Fibroblast of lung (primary cell): ENCODE results near the gene TJP1. TPM values are rescaled to one million over a fixed set of nuclear protein-coding genes. Genes with fewer than 3 reads are reported as not detected.

Source experiments
- DNase-seq, 2 donors: peaks; one replicate each; pipeline versions ENCODE4 v3.0.0 to v3.0.0-alpha.2; 2010; ENCODE audit warnings: low read depth in 2 of 2
- H2AFZ ChIP-seq: 2 replicates; pipeline ENCODE4 v1.5.1; 2012; ENCODE audit warnings: low read length, control low read depth, inconsistent platforms
- H3K27ac ChIP-seq: 2 replicates; pipeline ENCODE4 v1.5.1; 2011; ENCODE audit warnings: low read length, control low read depth; ENCODE audit not compliant: insufficient read depth
- H3K27me3 ChIP-seq: 2 replicates; pipeline ENCODE4 v1.5.1; 2011; ENCODE audit warnings: mild to moderate bottlenecking, low read length; ENCODE audit not compliant: control insufficient read depth, insufficient read depth
- H3K36me3 ChIP-seq: 2 replicates; pipeline ENCODE4 v1.5.1; 2011; ENCODE audit warnings: low read length; ENCODE audit not compliant: control insufficient read depth, insufficient read depth
- H3K4me1 ChIP-seq: 2 replicates; pipeline ENCODE4 v1.5.1; 2011; ENCODE audit warnings: low read length; ENCODE audit not compliant: control insufficient read depth, insufficient read depth; ENCODE audit errors: extremely low read depth
- H3K4me2 ChIP-seq: 2 replicates; pipeline ENCODE4 v1.5.1; 2011; ENCODE audit warnings: low read length, control low read depth; ENCODE audit not compliant: insufficient read depth; ENCODE audit errors: extremely low read depth
- H3K4me3 ChIP-seq, 4 experiments: fragments of 200-600 bp in 1 of 4; sonication (generic) in 1 of 4; replicated peaks in 1 of 4; 2 replicates each; pipeline ENCODE4 v1.5.1; 2011 to 2016; ENCODE audit warnings: low read length in 4 of 4, low read depth in 3 of 4, mild to moderate bottlenecking in 3 of 4, control low read depth in 2 of 4, inconsistent platforms in 1 of 4, mixed read lengths in 1 of 4; ENCODE audit not compliant: insufficient read depth in 1 of 4; ENCODE audit errors: control extremely low read depth in 1 of 4
- H3K79me2 ChIP-seq: 2 replicates; pipeline ENCODE4 v1.5.1; 2012; ENCODE audit warnings: mild to moderate bottlenecking, low read length, inconsistent platforms; ENCODE audit not compliant: control insufficient read depth, insufficient read depth
- H3K9ac ChIP-seq: 2 replicates; pipeline ENCODE4 v1.5.1; 2011; ENCODE audit warnings: mild to moderate bottlenecking, low read length, control low read depth; ENCODE audit not compliant: insufficient read depth
- H3K9me3 ChIP-seq: 2 replicates; pipeline ENCODE4 v1.5.1; 2012; ENCODE audit warnings: low read depth, low read length; ENCODE audit not compliant: control insufficient read depth, insufficient read depth
- H4K20me1 ChIP-seq: 2 replicates; pipeline ENCODE4 v1.5.1; 2011; ENCODE audit warnings: low read length; ENCODE audit not compliant: control insufficient read depth, insufficient read depth; ENCODE audit errors: extremely low read depth
- CTCF ChIP-seq, 2 donors: IDR thresholded peaks in 1 of 2; conservative IDR thresholded peaks in 1 of 2; 1 replicate in 1 of 2; 2 replicates in 1 of 2; pipeline ENCODE4 v1.5.1; 2011 to 2012; ENCODE audit warnings: low read length in 2 of 2, control low read depth in 1 of 2, inconsistent platforms in 1 of 2, low read depth in 1 of 2, mild to moderate bottlenecking in 1 of 2
- EZH2 ChIP-seq: IDR thresholded peaks from 2 replicates; pipeline ENCODE4 v1.5.1; 2012; ENCODE audit warnings: low read length, control low read depth, mild to moderate bottlenecking; ENCODE audit errors: missing control alignments
- polyA plus RNA-seq, 2 donors: library from polyadenylated mRNA; depleted of rRNA in 1 of 2; stranded (reverse) in 1 of 2; unstranded in 1 of 2; fragments of >200 nt; gene quantifications; 2 replicates each; pipeline ENCODE4 v1.2.1, GENCODE V29; 2011 to 2012; ENCODE audit warnings: missing spikeins in 1 of 2
- total RNA-seq: library from RNA; depleted of rRNA; stranded (reverse); fragments of >200 nt; gene quantifications from 2 replicates; pipeline ENCODE4 v1.2.1, GENCODE V29; 2014

Gene TJP1
- total and polyA plus RNA-seq, 2 donors (not counting 1 experiment from before 2014, with no cell fraction given): 53.7 to 110 TPM

GRCh38 chr15:29805708-29806104 lies 16.6 kb downstream of the TJP1 start:
- H3K4me2 ChIP-seq: no peak overlapping the region
- no peaks in the 10 kb centered on the region for H3K27me3 ChIP-seq
- no peak overlapping the region for H3K27ac ChIP-seq
- H2AFZ ChIP-seq: no peak overlapping the region
- no peaks in the 10 kb centered on the region for H3K9me3 ChIP-seq
- no peak for DNase-seq
- TF ChIP-seq CTCF (conservative IDR thresholded peaks at IDR 0.05 in 1 of 2, IDR thresholded peaks at IDR 0.05 in 1 of 2; ENCODE audit: low read depth in 1 of 2, low read length in 2 of 2) (no peak), EZH2 (no peak)
- no peak overlapping the region for H3K4me3 ChIP-seq
- peaks cover 84% of the 10 kb centered on the region for H3K79me2 ChIP-seq
- peaks cover 11% of the 10 kb centered on the region for H3K4me1 ChIP-seq
- no peaks in the 10 kb centered on the region for H3K36me3 ChIP-seq
- peaks cover 8% of the 10 kb centered on the region for H4K20me1 ChIP-seq
- no peak overlapping the region for H3K9ac ChIP-seq

- no peaks in the 10 kb centered on the region for H3K9me3 ChIP-seq
- peaks cover 82% of the 10 kb centered on the region for H3K79me2 ChIP-seq
- no peaks in the 10 kb centered on the region for H3K27me3 ChIP-seq
- H3K9ac ChIP-seq: no peak overlapping the region
- no peak overlapping the region for H3K27ac ChIP-seq
- no peak overlapping the region for H3K4me3 ChIP-seq
- no peaks in the 10 kb centered on the region for H3K36me3 ChIP-seq
- H3K4me2 ChIP-seq: no peak overlapping the region
- no peak for TF ChIP-seq CTCF (conservative IDR thresholded peaks at IDR 0.05 in 1 of 2, IDR thresholded peaks at IDR 0.05 in 1 of 2; ENCODE audit: low read depth in 1 of 2, low read length in 2 of 2)
- no peak for TF ChIP-seq EZH2
- peaks cover 15% of the 10 kb centered on the region for H3K4me1 ChIP-seq
- DNase-seq: peak; percentile 78 to 94
- peaks cover 8% of the 10 kb centered on the region for H4K20me1 ChIP-seq
- H2AFZ ChIP-seq: no peak overlapping the region
Measured at GRCh38 chr15:29805043-29805707, 17.1 kb downstream of the TJP1 start.

GRCh38 chr15:29802411-29802810 lies 19.9 kb downstream of the TJP1 start:
- no peak overlapping the region for H3K9ac ChIP-seq
- TF ChIP-seq EZH2: no peak
- no peak for TF ChIP-seq CTCF (conservative IDR thresholded peaks at IDR 0.05 in 1 of 2, IDR thresholded peaks at IDR 0.05 in 1 of 2; ENCODE audit: low read depth in 1 of 2, low read length in 2 of 2)
- H3K4me3 ChIP-seq: no peak overlapping the region
- H2AFZ ChIP-seq: no peak overlapping the region
- H4K20me1 ChIP-seq: peaks cover 8% of the 10 kb centered on the region
- no peaks in the 10 kb centered on the region for H3K9me3 ChIP-seq
- no peaks in the 10 kb centered on the region for H3K36me3 ChIP-seq
- H3K4me2 ChIP-seq: no peak overlapping the region
- H3K4me1 ChIP-seq: peaks cover 15% of the 10 kb centered on the region
- DNase-seq: no peak
- no peaks in the 10 kb centered on the region for H3K27me3 ChIP-seq
- H3K79me2 ChIP-seq: peaks cover 74% of the 10 kb centered on the region
- H3K27ac ChIP-seq: no peak overlapping the region
